COR-L47 (cell line): Measurements from ENCODE around the gene PWWP2B.

ENCODE experiments used
- DNase-seq: peaks from one replicate; lab custom pipeline; 2025; lab: John Stamatoyannopoulos, UW

PWWP2B gene

DNA sequence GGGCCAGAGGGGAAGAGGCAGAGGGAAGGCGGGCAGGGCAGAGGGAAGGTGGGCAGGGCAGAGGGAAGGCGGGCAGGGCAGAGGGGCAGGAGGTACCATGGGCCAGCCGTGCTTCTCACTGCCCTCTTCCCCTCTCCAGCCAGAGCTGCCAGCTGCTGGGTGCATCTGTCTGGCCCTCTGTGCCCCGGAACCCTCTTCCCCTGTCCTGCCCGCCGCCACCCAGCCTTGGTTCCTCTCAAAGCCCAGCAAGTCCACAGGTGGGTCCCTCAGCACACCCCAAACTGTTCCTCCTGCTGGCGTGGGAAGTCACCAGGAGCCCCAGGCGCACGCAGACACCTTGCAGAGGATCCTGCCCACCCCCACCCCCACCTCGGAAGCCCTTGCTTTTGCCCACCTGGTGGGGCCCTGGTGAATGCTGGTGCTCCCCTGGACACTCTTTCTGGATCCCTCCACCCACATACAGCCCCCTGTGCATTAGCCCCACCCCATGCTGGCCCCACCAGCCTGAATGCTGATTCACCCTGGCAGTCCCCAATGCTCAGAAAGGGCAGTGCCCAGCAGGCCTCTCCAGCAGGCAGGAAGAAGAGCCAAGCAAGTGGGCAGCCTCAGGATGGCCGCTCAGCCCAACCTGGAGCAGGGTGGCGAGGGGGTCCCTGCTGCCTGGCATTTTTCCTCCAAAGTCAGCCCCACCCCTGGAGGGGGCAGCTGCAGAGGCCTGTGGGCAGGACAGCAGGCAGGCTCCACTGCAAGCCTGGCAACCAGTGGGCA is 1.9 kb upstream of the PWWP2B start:
- DNase-seq: no peak

DNA sequence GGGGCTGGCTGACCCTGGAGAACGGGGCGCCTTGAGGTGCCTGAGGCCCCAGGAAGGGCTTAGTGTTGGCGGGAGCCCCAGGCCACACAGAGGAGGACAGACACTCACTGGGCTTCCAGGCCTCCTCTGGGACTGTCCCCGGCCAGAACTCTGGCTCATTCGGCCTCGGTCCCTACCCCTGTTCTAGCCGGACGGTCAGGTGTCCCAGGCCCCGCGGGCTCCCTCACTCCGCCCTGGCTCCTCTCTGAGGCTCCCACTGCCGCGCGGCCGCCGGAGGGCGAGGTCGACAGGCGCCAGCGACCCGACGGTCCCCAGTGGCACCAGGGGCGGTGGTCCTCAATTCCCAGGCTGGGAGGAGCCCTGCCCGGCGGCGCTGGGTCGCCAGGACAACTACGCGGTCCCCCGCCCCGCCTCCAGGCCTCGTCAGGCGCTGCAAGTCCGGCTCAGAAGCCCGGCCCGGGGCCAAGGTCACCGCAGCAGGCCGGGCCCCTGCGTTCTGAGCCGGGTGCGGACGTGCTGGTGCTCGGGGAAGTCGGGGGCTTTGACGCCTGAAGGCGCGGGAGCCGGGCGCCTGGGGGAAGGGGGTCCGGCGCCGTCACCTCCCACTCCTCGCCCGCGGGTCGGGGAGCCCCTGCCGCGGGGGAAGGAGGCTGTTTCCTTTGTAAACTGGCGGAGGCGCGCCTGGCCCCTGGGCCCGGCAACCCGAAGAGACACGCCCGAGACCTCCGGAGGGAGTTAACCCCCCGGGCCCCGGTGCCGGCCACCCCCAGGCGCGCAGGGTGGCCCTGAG is 1.1 kb upstream of the PWWP2B start:
- no peak for DNase-seq

DNA sequence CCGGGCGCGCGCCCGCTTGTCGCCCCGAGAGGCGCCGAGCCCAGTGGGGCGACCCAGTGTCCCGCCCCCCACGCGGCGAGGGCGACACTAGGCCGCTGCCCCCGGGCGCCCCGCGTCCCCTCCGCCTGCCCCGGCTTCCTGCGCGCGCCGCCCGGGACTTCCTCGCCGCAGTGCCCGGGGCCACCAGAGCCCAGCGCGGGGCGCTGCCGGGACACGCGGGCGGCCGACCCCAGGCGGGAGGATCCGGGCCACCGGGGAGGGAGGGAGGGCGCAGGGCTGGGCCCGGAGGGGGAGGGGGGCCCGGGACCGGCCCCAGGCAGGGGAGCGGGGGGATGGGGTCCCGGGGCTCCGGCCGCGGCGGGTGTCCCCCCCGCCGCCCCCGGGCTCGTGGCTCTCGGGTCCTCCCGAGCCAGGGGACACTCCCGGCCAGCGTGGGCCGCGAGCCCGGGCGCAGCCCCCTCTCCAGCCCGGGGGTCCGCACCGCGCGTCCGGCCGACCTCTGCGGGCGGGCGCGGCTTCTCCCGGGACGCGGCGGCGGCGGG is 435 bp upstream of the PWWP2B start:
- DNase-seq: no peak

DNA sequence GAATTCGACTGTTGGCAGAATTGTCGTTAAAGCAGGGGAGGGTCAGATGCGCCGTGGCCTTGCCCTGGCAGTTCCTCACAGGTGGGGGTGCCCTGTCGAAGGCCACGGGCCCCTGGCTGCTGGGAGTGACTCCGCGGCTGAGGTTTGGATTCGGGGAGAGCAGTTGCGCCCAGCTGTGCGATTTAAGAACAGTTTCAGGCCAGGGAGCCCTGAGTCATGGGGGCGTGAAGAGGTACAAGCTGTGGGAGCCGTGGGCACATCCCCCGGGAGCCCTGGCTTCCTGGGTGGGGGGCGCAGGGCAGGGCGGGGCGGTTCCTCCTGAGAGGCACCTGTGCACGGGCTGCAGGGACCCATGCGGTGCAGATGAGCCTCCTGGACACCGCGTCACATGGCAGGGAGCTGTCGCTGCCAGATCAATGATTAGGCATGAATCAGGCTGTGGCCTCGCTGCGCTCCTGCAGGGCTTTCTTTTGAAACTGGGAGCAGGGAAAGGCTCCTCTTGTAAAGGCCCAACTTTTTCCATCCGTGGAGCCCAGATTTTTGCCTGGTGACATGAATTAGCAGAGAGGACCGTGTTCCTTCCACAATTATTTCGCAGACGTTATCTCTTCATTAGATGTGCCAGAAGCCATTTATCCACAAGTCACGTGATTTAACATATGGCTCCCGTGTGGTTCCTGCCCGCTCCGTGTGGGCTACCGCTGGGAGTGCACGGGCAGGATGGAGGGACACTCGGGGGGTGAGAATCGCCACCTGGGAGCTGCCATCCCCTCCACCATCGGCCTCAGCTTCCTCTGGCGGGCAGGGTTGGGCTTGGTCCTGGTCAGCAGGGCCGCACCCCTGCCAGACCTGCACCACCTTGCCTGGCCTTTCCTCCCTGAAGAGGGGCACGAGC is 918 bp downstream of the PWWP2B start:
- DNase-seq: peak; percentile 46

DNA sequence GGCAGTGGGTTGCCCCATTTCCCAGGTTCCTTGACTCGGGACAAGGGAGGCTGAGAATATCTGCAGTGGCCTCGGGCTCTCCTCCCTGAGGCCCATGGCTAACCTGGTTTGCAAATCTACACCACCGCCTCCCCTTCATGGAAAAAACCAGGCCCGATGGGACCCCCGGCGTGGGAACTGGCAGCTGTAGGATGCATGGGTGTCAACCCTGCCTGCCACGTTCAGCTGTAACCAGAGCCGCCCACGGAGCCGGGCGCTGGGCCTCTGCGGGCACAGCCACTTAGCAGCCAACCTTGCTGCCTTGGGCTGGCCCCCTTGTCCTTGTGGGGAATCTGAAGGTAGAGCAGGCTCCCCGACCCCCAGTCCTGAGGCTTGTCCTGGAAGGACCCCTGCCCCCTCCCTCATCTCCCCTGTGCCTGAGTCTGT is 1.6 kb downstream of the PWWP2B start:
- DNase-seq: no peak

DNA sequence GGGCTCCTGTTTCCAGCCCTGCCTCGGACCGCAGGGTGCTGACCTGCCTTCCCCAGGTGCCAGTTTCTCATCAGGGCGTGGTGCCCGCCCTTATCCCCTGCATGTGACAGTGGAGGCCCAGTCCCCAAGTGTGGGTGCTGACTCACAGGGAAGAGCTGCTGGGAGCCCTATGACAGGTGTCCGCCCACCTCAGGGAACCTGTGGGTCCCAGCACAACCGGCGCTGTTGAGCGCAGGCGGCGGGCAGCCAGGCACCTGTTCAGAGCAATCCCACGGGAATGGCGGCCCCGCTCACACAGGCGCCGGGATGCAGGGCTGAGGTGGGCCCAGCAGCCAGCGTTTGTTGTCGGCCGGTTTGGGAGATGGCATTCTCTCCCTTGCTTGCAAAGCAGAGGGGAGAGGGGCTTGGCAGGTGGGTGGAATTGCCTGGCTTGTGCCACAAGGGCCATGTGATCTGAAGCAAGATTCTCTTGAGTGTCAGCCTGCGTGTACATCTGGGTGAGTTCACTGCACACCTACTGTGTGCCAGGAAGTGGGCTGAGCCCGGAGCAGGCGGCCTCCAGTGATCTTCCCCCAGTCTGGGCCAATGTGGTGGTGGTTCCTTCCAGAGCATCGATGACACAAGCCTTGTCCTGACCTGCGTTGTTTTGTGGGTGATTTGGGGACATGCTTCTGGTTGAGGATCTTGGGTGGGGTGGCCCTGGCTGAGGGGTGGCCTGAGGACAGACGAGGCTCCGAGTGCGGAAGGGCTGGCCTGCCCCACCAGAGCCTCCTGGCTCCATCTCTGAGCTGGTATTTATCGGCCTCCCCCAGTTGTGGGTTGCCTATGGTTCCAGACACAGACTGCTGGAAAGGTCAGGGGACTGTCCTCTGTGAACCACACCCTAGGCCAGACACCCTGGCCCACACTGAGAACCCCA is 2.4 kb downstream of the PWWP2B start:
- no peak for DNase-seq

DNA sequence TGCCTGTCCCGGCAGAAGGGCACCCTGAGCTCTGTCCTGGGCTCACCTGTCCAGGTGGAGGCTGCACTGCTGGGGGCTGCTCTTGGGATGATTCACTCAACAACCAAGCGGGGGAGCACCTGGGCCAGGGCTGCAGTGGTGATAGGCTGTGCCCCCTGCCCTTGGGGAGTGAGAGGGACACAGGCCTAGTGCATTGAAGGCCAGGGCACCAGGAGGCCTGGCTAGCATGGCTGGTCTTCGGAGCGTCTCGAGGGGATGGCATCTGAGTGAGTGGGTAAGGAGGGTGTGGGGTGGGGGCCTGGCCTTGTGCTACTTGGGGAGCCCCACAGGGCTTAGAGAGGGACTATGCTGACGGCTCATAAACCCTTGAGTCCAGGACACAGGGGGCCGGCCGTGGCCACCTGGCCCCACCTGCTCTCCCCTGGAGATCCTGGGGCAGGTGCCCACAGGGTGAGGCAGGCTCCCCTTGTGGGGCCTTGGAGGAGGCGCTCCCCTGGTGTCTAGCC is 3.1 kb downstream of the PWWP2B start:
- no peak for DNase-seq

DNA sequence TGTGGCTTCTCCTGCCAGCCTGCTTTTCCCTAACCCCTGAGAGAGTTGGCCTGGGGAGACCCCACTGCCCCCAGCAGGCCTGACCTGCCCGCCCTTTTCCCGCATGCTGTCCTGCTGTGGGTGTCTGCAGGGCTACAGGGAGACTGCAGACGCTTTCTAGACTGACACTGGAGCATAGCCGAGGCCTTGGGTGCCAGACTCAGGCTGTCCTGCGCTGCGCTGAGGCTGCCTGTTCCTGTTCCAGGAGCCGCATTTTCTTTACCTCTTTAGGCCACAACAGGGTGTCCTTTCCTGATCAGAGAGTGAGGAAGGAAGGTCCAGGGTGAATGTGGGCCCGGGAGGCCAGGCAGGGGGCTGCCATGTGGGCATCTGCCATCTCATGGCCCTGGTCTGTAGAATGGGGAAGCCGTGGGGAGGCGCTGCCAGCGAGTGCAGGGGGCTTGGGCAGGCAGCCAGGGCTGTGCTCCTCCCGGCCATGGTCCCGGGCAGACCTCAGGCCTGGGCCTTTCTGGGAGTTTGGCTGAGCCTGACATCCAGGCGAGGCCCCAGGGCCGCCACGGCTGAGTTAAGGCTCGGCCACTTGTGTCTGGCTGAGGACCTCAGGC is 3.6 kb downstream of the PWWP2B start:
- DNase-seq: no peak

DNA sequence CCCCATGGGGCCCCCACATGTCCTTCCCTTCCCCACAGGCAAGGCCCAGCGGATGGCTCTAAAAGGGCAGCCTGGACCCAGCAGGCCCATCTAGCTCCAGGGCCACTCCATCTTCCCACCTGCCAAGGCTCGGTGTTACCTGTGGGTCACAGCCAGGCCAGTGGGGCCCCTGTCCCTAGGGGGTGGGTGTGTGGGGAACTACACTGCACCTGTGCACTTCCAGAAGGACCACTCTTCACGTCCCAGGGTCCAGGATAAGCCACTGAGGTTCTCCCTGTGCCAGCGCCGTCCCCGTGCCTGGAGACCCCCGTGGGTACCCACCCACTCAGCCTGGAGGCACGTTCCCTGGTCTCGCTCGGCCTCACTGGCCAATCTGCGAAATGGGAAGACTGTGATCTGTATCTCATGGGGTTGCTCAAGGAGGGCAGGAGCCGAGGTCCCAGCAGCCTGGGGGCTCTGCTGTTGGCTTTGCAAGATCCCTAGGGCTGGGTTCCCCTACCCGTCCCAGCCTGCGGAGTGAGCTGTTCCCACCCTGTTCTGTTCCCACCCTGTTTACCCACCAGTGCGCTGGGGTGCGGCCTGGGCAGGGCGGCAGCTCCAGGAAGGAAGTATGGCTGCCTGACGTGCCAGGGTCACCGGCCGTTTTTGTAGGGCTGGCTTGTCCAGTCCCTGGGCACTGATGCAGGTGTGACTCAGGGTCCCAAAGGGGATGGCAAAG is 4.6 kb downstream of the PWWP2B start:
- DNase-seq: no peak

DNA sequence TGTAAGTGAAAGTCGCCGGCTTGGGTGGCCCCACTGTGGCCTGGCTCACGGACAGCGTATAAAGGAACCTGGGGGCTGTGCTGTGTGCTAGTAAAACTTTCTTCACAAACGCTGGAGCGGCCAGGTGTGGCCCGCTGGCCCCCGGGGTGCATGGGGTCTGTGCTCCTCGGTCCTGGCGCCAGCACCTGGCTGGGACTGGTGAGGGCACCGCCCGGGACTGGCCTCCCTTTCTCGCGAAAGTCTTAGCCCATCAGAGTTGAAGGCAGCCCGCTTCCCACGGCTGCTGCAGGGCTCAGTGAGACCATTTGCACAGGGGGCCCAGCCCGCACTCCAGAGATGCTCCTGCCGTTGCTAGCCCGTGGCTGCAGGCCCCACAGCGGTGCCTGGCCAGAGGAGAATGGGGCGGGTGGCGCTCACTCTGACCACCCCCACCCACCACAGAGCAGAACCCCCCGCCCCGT is 5.8 kb downstream of the PWWP2B start:
- DNase-seq: no peak

DNA sequence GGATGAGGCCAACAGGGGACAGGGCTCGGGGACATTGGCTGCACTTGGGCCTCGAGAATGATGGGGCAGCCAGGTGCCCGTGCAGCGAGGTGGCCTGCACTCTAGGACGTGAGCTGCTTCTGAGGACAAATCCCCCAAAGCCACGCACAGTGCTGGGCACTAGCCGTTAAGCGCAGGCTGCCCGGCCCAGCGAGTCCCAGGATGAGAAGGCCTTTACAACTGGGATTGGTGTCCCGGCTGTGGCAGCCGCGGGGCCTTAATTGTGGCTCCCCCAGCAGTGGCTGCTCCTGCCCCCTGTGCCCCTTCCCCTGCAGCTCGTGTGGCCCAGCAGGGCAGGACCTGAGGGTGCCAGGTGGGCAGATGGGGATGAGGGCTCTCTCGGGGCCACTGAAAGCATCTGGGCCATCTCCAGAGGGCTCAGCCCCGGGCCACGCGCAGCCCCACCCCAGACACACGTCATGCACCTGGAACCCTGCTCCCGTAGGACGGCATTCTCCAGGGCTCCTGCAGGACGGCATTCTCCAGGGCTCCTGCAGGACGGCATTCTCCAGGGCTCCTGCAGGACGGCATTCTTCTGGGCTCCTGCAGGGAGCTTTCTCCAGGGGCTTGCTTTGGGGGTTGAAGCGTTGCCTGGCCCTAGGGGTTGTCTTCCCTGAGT is 6.6 kb downstream of the PWWP2B start:
- DNase-seq: no peak

DNA sequence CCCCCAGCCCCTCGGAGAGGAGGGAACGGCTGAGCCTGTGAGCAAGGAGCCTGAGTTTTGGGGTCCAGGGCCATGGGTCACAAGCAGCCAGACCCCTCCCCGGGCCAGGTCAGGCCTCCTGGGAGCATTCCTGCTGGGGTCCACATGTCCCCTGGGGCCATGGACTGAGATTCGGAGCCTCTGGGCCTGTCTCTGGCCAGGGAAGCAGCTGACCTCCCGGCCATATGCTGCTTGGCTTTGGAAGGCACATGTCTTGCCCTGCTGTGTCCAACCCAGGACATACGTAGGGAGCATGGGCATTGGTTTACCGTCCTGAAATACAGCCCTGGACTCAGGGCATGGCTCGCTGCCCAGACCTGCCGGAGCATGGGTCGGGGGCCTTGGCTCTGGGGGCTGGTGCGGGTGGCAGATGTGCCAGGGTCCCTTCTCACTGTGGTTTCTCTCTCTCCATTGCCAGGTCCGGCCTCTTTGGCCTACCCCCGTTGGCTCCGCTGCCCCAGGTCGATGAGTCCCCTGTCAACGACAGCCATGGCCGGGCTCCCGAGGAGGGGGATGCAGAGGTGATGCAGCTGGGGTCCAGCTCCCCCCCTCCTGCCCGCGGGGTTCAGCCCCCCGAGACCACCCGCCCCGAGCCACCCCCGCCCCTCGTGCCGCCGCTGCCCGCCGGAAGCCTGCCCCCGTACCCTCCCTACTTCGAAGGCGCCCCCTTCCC is 7.3 kb downstream of the PWWP2B start:
- no peak for DNase-seq

DNA sequence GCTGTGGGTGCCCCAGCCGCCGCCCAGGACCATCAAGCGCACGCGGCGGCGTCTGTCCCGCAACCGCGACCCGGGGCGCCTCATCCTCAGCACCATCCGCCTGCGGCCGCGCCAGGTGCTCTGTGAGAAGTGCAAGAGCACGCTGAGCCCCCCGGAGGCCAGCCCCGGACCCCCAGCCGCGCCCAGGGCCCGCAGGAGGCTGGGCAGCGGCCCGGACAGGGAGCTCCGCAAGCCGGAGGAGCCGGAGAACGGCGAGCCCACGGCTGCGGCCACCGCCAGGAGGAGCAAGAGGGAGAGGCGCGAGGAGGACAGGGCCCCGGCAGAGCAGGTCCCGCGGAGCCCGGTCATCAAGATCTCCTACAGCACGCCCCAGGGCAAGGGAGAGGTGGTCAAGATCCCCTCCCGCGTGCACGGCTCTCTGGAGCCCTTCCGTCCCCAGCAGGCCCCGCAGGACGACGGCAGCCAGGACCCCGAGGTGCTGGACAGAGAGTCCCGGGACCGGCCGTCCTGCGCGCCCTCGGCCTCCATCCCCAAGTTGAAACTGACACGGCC is 8.0 kb downstream of the PWWP2B start:
- DNase-seq: no peak

DNA sequence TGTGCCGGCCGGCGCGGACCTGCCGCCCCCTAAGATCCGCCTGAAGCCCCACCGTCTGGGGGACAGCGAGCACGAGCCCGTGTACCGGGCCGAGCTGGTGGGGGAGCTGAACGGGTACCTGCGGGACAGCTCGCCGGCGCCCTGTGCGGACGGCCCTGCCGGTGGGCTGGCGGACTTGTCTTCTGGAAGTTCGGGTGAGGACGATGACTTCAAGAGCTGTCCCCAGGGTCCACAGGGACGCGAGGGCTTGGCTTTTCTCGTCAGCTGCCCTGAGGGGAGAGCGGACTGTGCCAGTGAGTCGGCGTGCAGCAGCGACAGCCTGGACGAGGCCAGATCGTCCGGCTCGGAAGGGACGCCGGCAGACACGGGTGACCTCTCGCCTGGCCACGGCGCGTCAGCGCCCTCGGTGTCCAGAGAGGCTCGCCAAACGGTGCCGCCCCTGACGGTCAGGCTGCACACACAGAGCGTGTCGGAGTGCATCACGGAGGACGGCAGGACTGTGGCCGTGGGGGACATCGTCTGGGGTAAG is 8.5 kb downstream of the PWWP2B start:
- DNase-seq: no peak

DNA sequence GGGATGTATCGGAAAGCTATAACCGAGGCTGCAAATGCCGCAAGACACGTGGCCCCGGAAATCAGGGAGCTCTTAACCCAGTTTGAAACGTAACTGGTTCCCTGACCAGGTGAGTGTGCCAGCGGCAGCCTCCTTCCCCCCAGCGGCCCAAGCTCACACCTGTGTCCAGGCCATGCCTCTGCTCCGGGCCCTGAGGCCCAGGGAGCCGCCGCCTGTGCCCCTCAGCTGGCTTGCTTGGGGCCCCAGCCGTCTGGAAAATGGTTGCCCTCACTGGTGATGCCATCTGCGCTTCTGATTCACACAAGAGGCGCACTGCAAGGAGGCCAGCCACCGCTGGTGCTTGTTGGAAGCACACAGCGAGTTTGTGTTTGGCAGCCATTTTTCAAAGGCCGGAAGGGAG is 9.2 kb downstream of the PWWP2B start:
- DNase-seq: no peak

DNA sequence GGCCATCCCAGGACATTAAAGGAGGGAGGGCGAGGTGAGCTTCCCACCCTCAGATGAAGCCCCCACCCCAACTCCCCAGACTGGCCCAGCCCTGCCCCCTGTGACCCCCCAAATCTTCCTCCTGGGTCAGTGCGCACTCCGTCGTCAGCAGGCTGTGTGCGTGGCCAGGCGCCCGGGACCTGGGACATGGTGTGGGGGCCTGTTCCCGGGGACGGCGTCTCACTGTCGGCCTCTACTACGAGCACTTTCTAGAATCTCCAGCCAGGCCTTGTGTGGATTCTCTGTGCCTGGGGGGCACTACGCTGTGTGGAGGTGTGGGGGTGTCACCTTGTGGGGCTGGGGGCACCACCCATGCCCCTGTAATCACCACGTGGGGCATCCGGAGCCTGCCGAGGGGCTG is 9.8 kb downstream of the PWWP2B start:
- no peak for DNase-seq

DNA sequence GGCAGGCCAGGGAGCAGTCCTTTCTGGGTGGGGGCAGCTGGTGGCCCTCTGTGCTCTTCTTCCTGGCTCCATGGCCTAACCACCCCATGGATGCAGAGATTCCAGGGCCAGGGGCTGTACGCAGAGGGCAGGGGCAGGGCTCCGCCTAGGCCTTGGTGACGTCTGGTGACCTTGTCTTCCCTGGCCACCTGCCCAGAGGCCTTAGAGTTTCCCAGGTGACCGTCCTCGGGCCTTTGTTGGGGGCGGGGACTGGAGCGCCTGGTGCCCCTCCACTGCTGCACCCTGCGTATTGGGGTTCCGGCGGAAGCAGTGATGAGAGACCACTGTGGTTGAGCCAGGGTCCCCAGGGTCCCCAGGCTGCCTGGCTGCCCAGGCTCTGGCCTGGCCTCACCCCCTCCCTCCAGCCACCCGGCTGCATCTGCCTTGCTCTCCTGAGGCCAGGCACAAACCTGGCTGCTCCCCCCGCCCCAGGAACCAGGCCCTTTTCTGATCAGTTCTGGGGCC is 10.3 kb downstream of the PWWP2B start:
- DNase-seq: no peak

DNA sequence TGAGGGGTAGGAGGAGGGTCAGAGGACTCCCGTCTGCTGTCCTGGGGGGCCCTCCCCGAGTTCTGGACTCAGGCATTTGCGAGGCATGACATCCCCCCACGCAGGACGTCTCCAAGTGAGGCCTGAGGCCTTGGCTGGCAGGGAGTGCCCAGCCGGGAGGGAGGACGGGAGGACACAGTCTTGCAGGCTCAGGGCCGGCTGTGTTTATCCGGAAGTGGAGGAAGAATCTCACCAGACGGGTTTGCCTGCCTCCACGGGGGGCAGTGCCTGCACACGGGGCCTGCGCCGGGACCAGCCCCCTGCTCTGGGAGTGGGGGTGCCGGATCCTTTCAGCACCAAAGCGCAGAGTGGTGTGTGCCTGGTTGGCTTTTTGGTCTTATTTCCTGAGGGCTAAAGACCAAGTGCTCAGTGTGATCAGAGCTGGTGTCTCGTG is 10.9 kb downstream of the PWWP2B start:
- peak; percentile 72 for DNase-seq
